T-cell (primary cell): ENCODE measurements around the gene DYNC1LI1. TPM values are rescaled to one million over a fixed set of nuclear protein-coding genes. Genes with fewer than 3 reads are reported as not detected.

Experiments used
- ATAC-seq, 4 experiments: fragments of 200-7000 bp in 3 of 4; fragments of 150-1000 bp in 1 of 4; cut with Tn5 transposase; replicated peaks in 1 of 4; 1 replicate in 3 of 4; 2 replicates in 1 of 4; pipeline ENCODE4 v1.10.0; 2021; ENCODE audit warnings: moderate library complexity in 3 of 4, mild to moderate bottlenecking in 2 of 4, moderate number of reproducible peaks in 1 of 4
- CTCF ChIA-PET, 2 donors: fragments of 300-600 bp; sonication (Branson Sonifier 250); formaldehyde crosslinking; loops; one replicate each; lab custom pipeline; 2022; ENCODE audit warnings: antibody characterized with exemption in 2 of 2; lab: Charles Lee
- POLR2A ChIA-PET, 2 donors: fragments of 300-600 bp; sonication (Branson Sonifier 250); formaldehyde crosslinking; loops; one replicate each; lab custom pipeline; 2022; ENCODE audit warnings: antibody characterized with exemption in 2 of 2; lab: Charles Lee
- DNase-seq, 35 experiments: peaks; one replicate each; pipeline versions ENCODE4 v3.0.0 to v3.0.0-alpha.2; 2013 to 2023
- H3K27ac ChIP-seq: one replicate; pipeline ENCODE4 v1.5.1; 2013; ENCODE audit warnings: low read length
- H3K27me3 ChIP-seq, 2 experiments: replicated peaks in 1 of 2; 1 replicate in 1 of 2; 2 replicates in 1 of 2; pipeline versions ENCODE4 v1.6.1 to v1.7.0; 2013; ENCODE audit warnings: low read length in 1 of 2, mixed read lengths in 1 of 2; ENCODE audit not compliant: control insufficient read depth in 2 of 2, insufficient read depth in 2 of 2; ENCODE audit errors: extremely low read depth in 1 of 2
- H3K36me3 ChIP-seq, 2 donors: 1 replicate in 1 of 2; 2 replicates in 1 of 2; pipeline versions ENCODE4 v1.6.1 to v1.7.0; 2013; ENCODE audit warnings: low read length in 1 of 2; ENCODE audit not compliant: control insufficient read depth in 2 of 2, insufficient read depth in 1 of 2; ENCODE audit errors: extremely low read depth in 1 of 2
- H3K4me1 ChIP-seq, 2 experiments: 1 replicate in 1 of 2; 2 replicates in 1 of 2; pipeline versions ENCODE4 v1.6.1 to v1.7.0; 2013; ENCODE audit warnings: low read length in 2 of 2, mixed read lengths in 1 of 2; ENCODE audit not compliant: insufficient read depth in 2 of 2, control insufficient read depth in 1 of 2; ENCODE audit errors: extremely low read depth in 1 of 2
- H3K4me3 ChIP-seq, 2 donors: 1 replicate in 1 of 2; 2 replicates in 1 of 2; pipeline versions ENCODE4 v1.5.1 to v1.7.0; 2013; ENCODE audit warnings: mild to moderate bottlenecking in 2 of 2, low read length in 1 of 2, moderate library complexity in 1 of 2; ENCODE audit not compliant: control insufficient read depth in 1 of 2; ENCODE audit errors: extremely low read depth in 1 of 2
- H3K9me3 ChIP-seq: 2 replicates; pipeline ENCODE4 v1.7.0; 2013
- H3K27ac Mint-ChIP-seq, 2 donors: one replicate each; pipeline ENCODE4 v1.8.0; 2020 to 2021; ENCODE audit warnings: mild to moderate bottlenecking in 2 of 2, mixed read lengths in 2 of 2
- H3K27me3 Mint-ChIP-seq, 2 donors: one replicate each; pipeline ENCODE4 v1.8.0; 2021 to 2022; ENCODE audit warnings: mixed read lengths in 2 of 2
- H3K36me3 Mint-ChIP-seq: one replicate; pipeline ENCODE4 v1.8.0; 2021; ENCODE audit warnings: mixed read lengths
- H3K4me1 Mint-ChIP-seq, 3 donors: one replicate each; pipeline ENCODE4 v1.8.0; 2020 to 2022; ENCODE audit warnings: mixed read lengths in 3 of 3, mild to moderate bottlenecking in 1 of 3
- H3K4me3 Mint-ChIP-seq, 3 donors: one replicate each; pipeline ENCODE4 v1.8.0; 2020 to 2022; ENCODE audit warnings: mild to moderate bottlenecking in 3 of 3, mixed read lengths in 3 of 3, moderate library complexity in 3 of 3
- H3K9me3 Mint-ChIP-seq, 3 donors: one replicate each; pipeline ENCODE4 v1.8.0; 2020 to 2022; ENCODE audit warnings: mixed read lengths in 3 of 3
- WGBS: methylation state at CpG from one replicate; pipeline ENCODE4 v1.1.5; 2013; ENCODE audit warnings: missing lambda C conversion rate; ENCODE audit not compliant: insufficient coverage; 5-methylcytosine and 5-hydroxymethylcytosine counted together
- total RNA-seq, 35 experiments: library from RNA in 6 of 35; stranded (reverse) in 6 of 35; fragments of 120-200 nt in 1 of 35; gene quantifications; one replicate each; pipeline versions ENCODE4 v1.2.1 to v1.2.4 and lab custom pipeline; 2013 to 2026

The DYNC1LI1 gene
- total RNA-seq, 5 donors from 2014 or later (not counting 1 experiment from before 2014, with no cell fraction given) = 24.7 to 32.6 (median 28.2) TPM

- Mint-ChIP-seq H3K27me3 (no peaks in the 10 kb centered on the region), H3K36me3 (peaks cover 63% of the 10 kb centered on the region), H3K27ac (peak overlapping the region; percentile 2 to 25), H3K9me3 (no peaks in the 10 kb centered on the region), H3K4me3 (no peak overlapping the region), H3K4me1 (peaks cover 20 to 44% (median 32%) of the 10 kb centered on the region in 3 donors)
- H3K27me3 ChIP-seq = no peaks in the 10 kb centered on the region
- H3K4me1 ChIP-seq = peaks cover 0 to 6% of the 10 kb centered on the region in 2 experiments
- no peak overlapping the region for H3K4me3 ChIP-seq
- ChIA-PET CTCF (interaction anchor here (1.0 to 1.4 kb wide), 3 partner anchors 11 to 27 kb away, joined by 4 to 11 read pairs (median 5); no protein-coding TSS in a partner anchor), POLR2A (interaction anchor here in 1 of 2 donors (0.6 kb wide), 1 partner anchor 199 kb away, joined by 3 read pairs; no protein-coding TSS in a partner anchor)
- H3K27ac ChIP-seq = no peak overlapping the region
- ATAC-seq = no peak
- DNase-seq = no peak
- WGBS = no CpG with 5 or more reads among the region's 1 CpG
- no peaks in the 10 kb centered on the region for H3K9me3 ChIP-seq
- peaks cover 12 to 42% of the 10 kb centered on the region in 2 donors for H3K36me3 ChIP-seq
Observed at GRCh38 chr3:32482693-32483092, 88.0 kb downstream of the DYNC1LI1 start.

- ATAC-seq (no peak), DNase-seq (no peak)
- H3K9me3 Mint-ChIP-seq = no peaks in the 10 kb centered on the region
- H3K9me3 ChIP-seq = no peaks in the 10 kb centered on the region
- H3K27ac Mint-ChIP-seq = peak overlapping the region; percentile 25 to 66
- no peaks in the 10 kb centered on the region for H3K27me3 ChIP-seq
- ChIA-PET CTCF (interaction anchor here in 1 of 2 donors (0.7 to 1.1 kb wide), 2 partner anchors 28 to 1068 kb away, joined by 4 to 11 read pairs; no protein-coding TSS in a partner anchor), POLR2A (interaction anchor here (0.7 to 0.8 kb wide), 2 partner anchors 8 to 304 kb away, joined by 5 to 6 read pairs; no protein-coding TSS in a partner anchor)
- H3K36me3 Mint-ChIP-seq = peaks cover 63% of the 10 kb centered on the region
- H3K4me3 ChIP-seq = no peak overlapping the region
- 60% methylated on average over 1 of the region's 3 CpGs for WGBS
- H3K36me3 ChIP-seq = peaks cover 12 to 37% of the 10 kb centered on the region in 2 donors
- H3K4me3 Mint-ChIP-seq = no peak overlapping the region
- peaks cover 20 to 48% (median 33%) of the 10 kb centered on the region in 3 donors for H3K4me1 Mint-ChIP-seq
- H3K4me1 ChIP-seq = peaks cover 0 to 6% of the 10 kb centered on the region in 2 experiments
- H3K27ac ChIP-seq = no peak overlapping the region
- H3K27me3 Mint-ChIP-seq = no peaks in the 10 kb centered on the region
Observed at GRCh38 chr3:32481791-32482631, 88.6 kb downstream of the DYNC1LI1 start.

GRCh38 chr3:32480604-32481003 lies 90.1 kb downstream of the DYNC1LI1 start:
- ChIA-PET POLR2A (interaction anchor here in 1 of 2 donors (0.7 kb wide), 1 partner anchor 276 kb away, joined by 5 read pairs; no protein-coding TSS in a partner anchor), CTCF (interaction anchor here (0.6 to 1.2 kb wide), 3 partner anchors 51 to 305 kb away, joined by 3 to 9 read pairs (median 5); no protein-coding TSS in a partner anchor)
- Histone ChIP-seq H3K9me3 (no peaks in the 10 kb centered on the region), H3K27ac (no peak overlapping the region), H3K27me3 (no peaks in the 10 kb centered on the region), H3K36me3 (peaks cover 12 to 32% of the 10 kb centered on the region in 2 donors), H3K4me3 (no peak overlapping the region), H3K4me1 (peaks cover 0 to 6% of the 10 kb centered on the region in 2 experiments)
- H3K27ac Mint-ChIP-seq = no peak overlapping the region
- no peak overlapping the region for H3K4me3 Mint-ChIP-seq
- DNase-seq = no peak
- no CpG with 5 or more reads among the region's 1 CpG for WGBS
- peaks cover 67% of the 10 kb centered on the region for H3K36me3 Mint-ChIP-seq
- H3K27me3 Mint-ChIP-seq = no peaks in the 10 kb centered on the region
- H3K9me3 Mint-ChIP-seq = no peaks in the 10 kb centered on the region
- no peak for ATAC-seq
- peaks cover 21 to 49% (median 38%) of the 10 kb centered on the region in 3 donors for H3K4me1 Mint-ChIP-seq

Other genes starting within 250 kb of the DYNC1LI1 start
- gene CMTM7, start 179.0 kb downstream of the DYNC1LI1 start, total RNA-seq = 10 to 100 TPM; 40.7 to 56.7 (median 47.8) TPM
- 10 to 100 TPM; 34.8 to 47.6 (median 40.4) TPM for gene CMTM6, start 68.0 kb downstream of the DYNC1LI1 start, total RNA-seq
- gene CNOT10, start 114.3 kb upstream of the DYNC1LI1 start, total RNA-seq = 10 to 100 TPM; 39.4 to 49.3 (median 45.0) TPM
- gene TRIM71, start 247.1 kb upstream of the DYNC1LI1 start, total RNA-seq = under 1 TPM in 4 of 5 donors, not detected in 1; 0.05 to 0.32 (median 0.29) TPM